Right atrium auricular region (tissue), 2 donors: ENCODE data around the gene LITAF. TPM values are rescaled to one million over a fixed set of nuclear protein-coding genes. Genes with fewer than 3 reads are reported as not detected.

Experiments used
- DNase-seq: peaks from one replicate; pipeline ENCODE4 v3.0.0-alpha.2; 2019; ENCODE audit warnings: low spot score
- H3K27ac ChIP-seq, 2 donors: fragments of 200-600 bp; sonication (generic); 1 replicate in 1 of 2; 2 replicates in 1 of 2; pipeline ENCODE4 v1.5.1; 2016 to 2019
- H3K27me3 ChIP-seq, 2 donors: fragments of 200-600 bp; sonication (generic); one replicate each; pipeline versions ENCODE4 v1.5.1 to v1.6.0; 2017 to 2019
- H3K36me3 ChIP-seq: fragments of 200-600 bp; sonication (generic); one replicate; pipeline ENCODE4 v1.5.1; 2016
- H3K4me1 ChIP-seq, 2 donors: fragments of 200-600 bp; sonication (generic); one replicate each; pipeline versions ENCODE4 v1.5.1 to v1.6.0; 2017 to 2019
- H3K4me3 ChIP-seq, 2 donors: fragments of 200-600 bp; sonication (generic); 1 replicate in 1 of 2; 2 replicates in 1 of 2; pipeline ENCODE4 v1.5.1; 2017 to 2019; ENCODE audit warnings: mild to moderate bottlenecking in 1 of 2, moderate library complexity in 1 of 2
- H3K9me3 ChIP-seq, 2 donors: fragments of 200-600 bp; sonication (generic); one replicate each; pipeline ENCODE4 v1.5.1; 2019
- CTCF ChIP-seq, 2 donors: fragments of 200-600 bp; sonication (generic); IDR thresholded peaks; one replicate each; pipeline ENCODE4 v1.5.1; 2019; ENCODE audit warnings: antibody characterized with exemption in 2 of 2
- total RNA-seq, 2 donors: library from RNA; depleted of rRNA; stranded (reverse); fragments of >200 nt; gene quantifications; one replicate each; pipeline ENCODE4 v1.1.0, GENCODE V29; 2016

Gene LITAF
- total RNA-seq, 2 donors from 2014 or later: 48.1 to 50.7 TPM

- no peak overlapping the region for H3K4me3 ChIP-seq
- H3K9me3 ChIP-seq: no peaks in the 10 kb centered on the region
- H3K27me3 ChIP-seq: no peaks in the 10 kb centered on the region
- DNase-seq: no peak
- H3K27ac ChIP-seq: no peak overlapping the region
- no peak for TF ChIP-seq CTCF (IDR thresholded peaks at IDR 0.05)
- H3K36me3 ChIP-seq: no peaks in the 10 kb centered on the region
- no peaks in the 10 kb centered on the region for H3K4me1 ChIP-seq
Measured at GRCh38 chr16:11624636-11625607, 38.2 kb upstream of the LITAF start.

GRCh38 chr16:11624205-11624604 is 37.5 kb upstream of the LITAF start:
- Histone ChIP-seq H3K27me3 (no peaks in the 10 kb centered on the region), H3K36me3 (no peaks in the 10 kb centered on the region), H3K4me1 (no peaks in the 10 kb centered on the region), H3K9me3 (no peaks in the 10 kb centered on the region), H3K27ac (no peak overlapping the region), H3K4me3 (no peak overlapping the region)
- DNase-seq: no peak
- TF ChIP-seq CTCF (IDR thresholded peaks at IDR 0.05): no peak

GRCh38 chr16:11621920-11622651 is 35.4 kb upstream of the LITAF start:
- no peaks in the 10 kb centered on the region for H3K9me3 ChIP-seq
- peak overlapping the region; percentile 35 to 66 for H3K27ac ChIP-seq
- DNase-seq: no peak
- H3K36me3 ChIP-seq: no peaks in the 10 kb centered on the region
- no peak for TF ChIP-seq CTCF (IDR thresholded peaks at IDR 0.05)
- H3K4me3 ChIP-seq: peak overlapping the region in 1 of 2 donors; percentile 22
- H3K27me3 ChIP-seq: no peaks in the 10 kb centered on the region
- no peaks in the 10 kb centered on the region for H3K4me1 ChIP-seq

GRCh38 chr16:11621539-11621919 is 34.8 kb upstream of the LITAF start:
- Histone ChIP-seq H3K4me1 (no peaks in the 10 kb centered on the region), H3K27ac (no peak overlapping the region), H3K4me3 (no peak overlapping the region), H3K36me3 (no peaks in the 10 kb centered on the region), H3K9me3 (no peaks in the 10 kb centered on the region), H3K27me3 (no peaks in the 10 kb centered on the region)
- TF ChIP-seq CTCF (IDR thresholded peaks at IDR 0.05): no peak
- DNase-seq: no peak

- Histone ChIP-seq H3K27me3 (no peaks in the 10 kb centered on the region), H3K9me3 (no peaks in the 10 kb centered on the region), H3K36me3 (no peaks in the 10 kb centered on the region), H3K4me3 (no peak overlapping the region), H3K4me1 (no peaks in the 10 kb centered on the region), H3K27ac (no peak overlapping the region)
- TF ChIP-seq CTCF (IDR thresholded peaks at IDR 0.05): no peak
- no peak for DNase-seq
Measured at GRCh38 chr16:11620243-11621003, 33.7 kb upstream of the LITAF start.
